GM19468 (cell line): ENCODE data around the gene SNRPD3.

Source experiments
- ATAC-seq: cut with Tn5 transposase; IDR thresholded peaks from one replicate; pipeline ENCODE4 v1.9.1; 2021; ENCODE audit warnings: mild to moderate bottlenecking, moderate library complexity, moderate number of reproducible peaks; ENCODE audit not compliant: unreplicated experiment; ENCODE audit errors: extremely low read depth

SNRPD3 gene

DNA sequence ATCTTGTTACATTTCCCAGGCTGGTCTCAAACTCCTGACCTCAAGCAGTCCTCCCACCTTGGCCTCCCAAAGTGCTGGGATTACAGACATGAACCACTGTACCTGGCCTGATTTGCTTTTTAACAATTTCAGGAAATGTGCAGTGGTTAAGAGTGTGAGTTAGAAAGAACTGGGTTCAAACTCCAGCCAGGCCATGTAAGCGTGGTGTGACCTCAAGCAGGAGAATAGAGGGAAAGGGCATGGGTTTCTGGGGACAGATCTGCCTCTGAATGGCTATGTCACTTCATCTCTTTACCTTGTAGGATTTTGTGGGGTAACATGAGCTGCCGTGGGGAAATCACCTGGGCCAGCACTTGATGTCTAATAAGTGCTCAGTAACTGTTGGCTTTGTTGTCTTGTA lies 9.3 kb downstream of the SNRPD3 start:
- ATAC-seq = no peak

DNA sequence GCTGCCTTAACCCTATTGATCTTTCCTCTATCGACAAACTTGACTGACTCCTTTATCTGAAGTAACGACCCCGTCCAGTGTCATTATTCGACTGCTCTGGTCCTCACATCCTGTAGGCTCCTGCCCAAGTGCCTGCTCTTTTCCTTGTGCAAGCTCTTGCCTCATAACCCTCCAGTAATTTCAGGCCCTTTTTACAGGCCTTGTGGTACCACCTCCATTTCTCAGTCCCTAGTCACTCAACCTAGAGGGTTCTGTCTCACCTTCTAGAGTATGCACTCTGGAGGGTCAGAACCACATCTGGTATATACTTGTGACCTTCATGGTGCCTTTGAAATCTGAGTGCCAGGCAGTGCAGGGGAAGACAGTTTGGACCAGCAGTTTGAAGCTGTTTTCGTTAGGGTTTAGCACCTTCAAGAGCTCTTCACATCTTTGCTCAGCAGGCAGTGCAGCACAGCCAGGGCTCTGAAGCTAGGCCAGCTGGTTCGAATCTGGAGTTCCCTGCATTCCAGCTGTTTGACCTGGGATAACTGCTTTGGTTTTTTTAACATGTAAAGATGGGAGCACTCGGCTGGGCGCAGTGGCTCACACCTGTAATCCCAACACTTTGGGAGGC lies 11.2 kb downstream of the SNRPD3 start:
- ATAC-seq = no peak

DNA sequence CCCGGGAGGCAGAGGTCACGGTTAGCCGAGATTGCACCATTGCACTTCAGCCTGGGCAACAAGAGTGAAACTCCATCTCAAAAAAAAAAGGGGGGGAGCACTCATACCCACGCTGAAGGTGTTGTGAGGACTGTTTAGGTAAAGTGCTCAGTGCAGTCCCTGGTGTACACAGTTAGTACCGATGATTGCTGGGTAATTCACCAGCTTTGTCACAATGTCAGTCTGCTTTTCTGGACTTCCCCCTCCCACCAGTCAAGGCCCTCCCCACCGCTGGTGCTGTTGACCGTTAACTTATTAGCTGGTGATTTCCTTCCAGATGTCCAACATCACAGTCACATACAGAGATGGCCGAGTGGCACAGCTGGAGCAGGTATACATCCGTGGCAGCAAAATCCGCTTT lies 11.9 kb downstream of the SNRPD3 start:
- ATAC-seq = no peak

DNA sequence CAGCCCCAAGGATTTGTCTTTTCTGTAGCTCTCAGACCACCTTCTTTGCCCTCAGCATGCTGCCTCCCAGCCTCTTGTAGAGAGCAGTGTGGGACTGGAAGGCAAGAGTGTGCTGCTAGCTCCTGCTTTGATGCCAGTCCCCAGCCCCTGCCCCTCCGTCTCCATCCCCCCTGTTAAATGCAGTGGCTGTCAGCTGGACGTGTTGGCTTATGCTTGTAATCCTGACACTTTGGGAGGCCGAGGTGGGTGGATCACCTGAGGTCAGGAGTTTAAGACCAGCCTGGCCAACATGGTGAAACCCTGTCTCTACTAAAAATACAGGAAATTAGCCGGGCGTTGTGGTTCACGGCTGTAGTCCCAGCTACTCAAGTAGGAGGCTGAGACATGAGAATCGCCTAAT lies 15.5 kb downstream of the SNRPD3 start:
- no peak for ATAC-seq

DNA sequence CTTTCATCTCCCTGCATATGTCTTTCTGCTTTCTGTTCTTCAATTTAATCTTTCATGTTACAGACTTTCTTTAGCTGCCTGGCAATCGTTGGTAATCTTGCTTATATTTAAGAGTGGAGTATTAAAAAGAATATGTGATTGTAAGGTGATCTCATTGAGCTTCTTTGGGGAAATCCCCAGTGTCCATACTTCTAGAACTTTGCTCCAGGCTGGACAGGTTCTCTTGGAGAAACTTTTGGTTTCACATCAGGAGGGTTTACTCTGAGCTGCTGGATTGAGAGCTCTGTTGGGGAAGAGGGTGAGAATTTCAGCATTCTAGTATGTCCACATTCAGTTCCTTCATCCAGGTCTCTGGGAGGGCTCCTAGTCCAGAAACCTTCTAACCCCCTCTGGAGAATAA lies 21.0 kb downstream of the SNRPD3 start:
- ATAC-seq = no peak

DNA sequence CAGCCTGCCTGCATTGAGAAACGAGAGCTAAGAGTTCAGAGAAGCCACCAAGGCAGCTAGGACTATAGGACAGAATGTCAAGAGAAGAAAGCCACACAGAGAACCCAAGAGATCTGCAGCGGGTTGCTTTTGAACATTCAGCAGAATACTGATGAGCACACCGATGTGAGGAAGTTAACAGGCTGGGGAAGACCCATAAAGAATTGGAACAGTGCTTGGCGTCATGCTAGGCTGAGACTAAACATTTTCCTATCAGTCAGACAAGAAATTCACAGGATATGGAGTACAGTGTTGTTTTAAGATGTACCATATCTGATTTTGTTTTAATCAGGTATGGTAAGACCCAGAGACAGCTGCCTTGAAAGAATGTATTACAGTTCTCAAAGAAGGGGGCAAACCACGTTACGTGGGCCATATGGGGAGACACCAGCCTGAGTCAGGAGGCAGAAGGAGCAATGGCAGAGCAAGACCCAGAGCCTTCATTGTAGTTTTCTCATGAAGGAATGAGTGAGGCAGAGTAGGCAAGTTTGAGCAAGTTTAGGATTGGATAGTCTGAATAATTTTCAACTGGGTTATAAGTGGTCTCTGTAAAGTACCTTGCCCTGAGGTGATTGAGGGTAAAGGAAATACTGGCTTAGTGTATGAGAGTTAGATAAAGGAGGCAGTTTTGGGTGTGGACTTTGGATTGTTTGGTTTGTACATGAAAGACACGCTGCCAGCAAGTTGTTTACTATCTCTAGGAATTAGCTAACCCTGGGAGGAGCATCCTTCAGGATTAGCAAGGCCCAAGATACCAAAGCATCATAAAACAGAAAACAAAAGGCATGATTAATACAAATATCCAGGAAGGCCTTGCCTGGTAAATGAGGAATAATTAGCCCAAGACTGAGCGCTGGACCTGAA lies 22.8 kb downstream of the SNRPD3 start:
- ATAC-seq = no peak

DNA sequence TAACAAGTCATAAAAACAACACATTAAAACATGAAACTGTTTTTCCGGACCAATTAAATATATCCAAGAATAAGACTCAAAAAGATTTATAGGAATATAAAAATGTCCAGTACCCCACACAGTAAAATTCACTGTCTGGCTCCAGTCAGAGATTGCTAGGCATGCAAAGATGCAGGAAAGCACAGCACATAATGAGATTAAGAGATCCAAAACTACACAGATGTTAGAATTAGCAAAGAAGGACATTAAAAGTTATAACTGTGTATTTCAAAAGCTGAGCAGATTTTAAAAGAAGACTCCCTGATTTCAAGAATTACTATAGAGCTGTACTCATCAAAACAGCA lies 23.4 kb downstream of the SNRPD3 start:
- no peak for ATAC-seq

DNA sequence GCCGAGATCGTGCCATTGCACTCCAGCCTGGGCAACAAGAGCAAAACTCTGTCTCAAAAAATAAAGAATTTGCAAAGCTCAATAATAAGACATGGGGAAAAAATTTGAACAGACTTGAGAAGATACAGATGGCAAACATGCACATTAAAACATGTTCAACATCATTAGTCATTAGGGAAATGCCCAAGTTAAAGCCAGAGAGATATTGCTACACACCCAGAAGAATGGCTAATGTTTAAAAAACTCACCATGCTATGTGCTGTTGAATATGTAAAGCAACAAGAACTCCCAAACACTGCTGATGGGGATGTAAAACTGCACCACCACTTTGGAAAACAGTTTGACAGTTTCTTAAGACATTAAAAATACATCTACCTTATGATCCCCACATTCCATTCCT lies 24.5 kb downstream of the SNRPD3 start:
- no peak for ATAC-seq

DNA sequence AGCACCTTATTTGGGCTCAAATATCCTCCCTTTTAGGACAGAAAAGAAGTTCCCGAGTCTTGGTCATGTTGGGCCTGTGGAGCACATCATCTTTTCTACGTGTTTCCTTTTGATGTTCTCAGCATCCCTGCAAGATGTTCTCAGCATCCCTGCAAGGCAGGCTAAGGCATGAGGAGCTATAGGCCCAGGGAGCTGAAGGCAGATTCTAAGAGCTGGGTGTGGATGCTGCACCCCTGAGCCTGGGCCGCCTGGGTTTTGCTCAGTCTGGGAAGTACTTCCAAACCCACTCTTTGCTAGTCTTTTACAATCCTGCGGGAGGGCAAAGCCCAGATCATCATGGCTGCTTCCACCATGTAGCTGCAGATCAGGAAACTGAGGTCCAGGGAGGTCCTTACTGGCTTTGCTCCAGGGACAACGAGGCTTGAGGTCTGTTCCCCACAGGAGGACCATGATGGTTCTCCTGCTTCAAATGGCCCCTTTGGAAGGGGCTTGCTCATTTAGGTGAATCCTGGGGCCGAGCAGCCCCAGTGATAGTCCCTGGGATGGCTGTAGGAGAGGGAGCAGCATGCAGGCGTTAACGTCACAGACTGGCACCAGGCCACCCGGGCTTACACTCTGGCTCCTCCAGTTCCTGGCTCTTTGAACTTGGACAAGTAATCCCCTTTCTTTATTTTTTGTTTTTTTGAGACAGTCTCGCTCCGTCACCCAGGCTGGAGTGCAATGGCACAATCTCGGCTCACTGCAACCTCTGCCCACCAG lies 26.4 kb downstream of the SNRPD3 start:
- ATAC-seq = no peak

DNA sequence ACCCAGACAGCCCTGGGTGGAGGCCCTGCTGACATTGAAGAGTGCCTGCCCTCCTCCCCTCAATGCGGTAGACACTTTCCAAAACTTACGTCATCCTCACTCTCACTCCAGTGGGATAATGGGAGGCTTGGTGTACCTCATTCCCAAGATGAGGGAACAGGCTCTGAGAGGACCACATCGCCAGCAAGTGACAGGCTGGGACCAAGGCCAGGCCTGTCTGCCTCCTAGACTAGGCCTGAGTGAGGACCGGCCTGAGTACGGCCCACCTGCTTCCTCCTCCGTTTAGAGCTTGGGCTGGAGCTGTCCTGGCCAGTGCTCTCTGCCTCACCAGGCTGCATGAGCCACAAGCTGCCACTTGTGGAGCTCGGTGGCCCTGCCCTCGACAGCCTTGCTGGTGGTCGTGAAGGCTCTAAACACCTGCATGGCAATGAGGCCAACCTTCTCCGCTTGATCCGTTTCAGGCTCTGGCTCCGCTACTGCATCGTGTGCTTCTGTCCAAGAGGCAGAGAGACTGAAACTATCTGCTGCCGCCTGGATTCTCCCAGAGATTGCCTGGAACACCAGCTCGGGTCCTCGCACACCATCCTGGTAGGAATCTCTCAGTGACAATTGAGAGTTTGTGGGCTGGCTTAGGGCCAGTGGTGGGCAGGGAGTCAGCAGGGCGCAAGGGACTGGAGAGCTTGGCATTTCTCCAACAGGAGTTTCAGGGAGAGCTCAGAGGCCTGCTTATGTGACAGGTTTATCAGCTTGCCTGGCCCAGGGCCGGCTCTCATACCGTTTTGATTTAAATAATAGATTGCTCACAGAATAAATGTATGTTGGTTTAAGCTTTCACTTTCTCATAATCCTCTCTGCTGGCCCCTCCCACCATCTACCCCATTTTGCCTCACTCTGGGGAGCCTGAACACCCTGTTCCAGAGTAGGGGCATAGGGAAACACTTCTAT lies 27.7 kb downstream of the SNRPD3 start:
- ATAC-seq = no peak

DNA sequence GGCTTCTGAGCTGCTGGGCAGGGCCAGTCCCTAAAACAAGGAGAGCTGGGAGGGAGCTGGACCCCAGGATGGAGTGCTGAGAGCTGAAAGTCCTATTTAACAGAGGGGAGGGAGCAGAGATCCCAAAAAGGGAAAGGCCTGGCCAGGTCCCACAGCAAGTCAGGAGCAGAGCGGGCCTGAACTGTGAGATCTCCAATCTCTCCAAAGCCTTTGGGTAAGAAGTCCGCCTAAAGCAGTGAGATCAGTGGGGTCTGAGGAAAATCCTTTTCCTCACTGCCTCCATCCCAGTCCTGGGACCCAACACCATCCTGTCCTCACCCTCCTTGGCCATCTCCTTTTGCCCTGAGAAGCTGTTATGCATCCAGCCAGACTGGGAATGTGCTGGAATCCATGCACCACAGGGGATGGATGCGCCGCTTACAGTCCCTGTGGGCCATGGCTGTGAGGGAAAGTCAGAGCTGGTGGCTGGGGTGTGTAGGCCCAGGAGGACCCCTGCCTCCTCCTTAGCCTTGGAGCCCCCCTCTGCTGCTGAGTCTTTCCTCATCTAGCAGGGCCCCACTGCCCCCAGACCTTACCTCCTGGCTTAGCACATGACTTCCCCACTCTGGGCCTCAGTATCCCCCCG lies 28.5 kb downstream of the SNRPD3 start:
- no peak for ATAC-seq

DNA sequence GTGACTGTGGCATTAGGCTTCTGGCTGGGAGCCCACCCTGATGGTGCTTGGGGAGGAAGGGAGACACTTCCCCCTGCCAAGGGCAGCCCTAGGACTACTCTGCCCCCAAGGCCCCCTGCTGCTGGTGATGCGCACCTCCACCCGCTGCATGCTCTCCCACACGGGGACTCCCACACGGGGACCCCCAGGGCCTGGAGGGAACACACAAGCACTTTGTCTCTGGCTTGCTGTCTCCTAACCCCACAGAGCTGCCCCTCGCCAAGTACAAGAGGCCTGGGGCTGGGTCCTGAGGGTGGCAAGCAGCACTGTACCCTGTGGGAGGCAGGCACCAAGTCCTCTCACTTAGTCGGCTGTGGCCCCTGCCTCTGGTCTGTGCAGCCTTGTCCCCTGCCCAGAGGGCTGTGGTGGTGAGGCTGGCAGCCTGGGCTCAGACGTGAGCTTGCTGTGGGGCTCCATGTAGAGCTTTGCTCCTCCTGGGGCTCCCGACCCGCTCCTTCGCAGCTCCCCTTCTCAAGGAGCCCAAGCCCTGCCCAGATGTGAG lies 29.1 kb downstream of the SNRPD3 start:
- no peak for ATAC-seq

DNA sequence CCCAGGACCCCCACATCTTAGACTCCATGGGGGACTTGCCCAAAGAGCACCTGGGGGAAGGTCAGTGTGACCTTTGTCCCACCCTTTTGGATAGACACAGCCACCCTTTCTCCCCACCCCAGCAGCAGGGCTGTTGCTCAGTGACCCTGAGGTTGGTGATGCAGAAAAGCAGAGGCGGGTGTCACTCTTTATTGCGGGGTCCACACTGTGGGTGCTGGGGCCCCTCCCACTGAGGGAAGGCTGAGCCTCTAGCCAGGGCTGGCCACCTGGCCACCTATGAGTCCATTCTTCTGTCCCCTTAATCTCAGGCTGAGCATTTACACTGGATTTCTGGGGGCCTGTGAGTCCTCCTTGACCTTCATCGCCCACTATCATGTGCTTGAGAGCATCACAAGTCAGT lies 29.7 kb downstream of the SNRPD3 start:
- no peak for ATAC-seq

DNA sequence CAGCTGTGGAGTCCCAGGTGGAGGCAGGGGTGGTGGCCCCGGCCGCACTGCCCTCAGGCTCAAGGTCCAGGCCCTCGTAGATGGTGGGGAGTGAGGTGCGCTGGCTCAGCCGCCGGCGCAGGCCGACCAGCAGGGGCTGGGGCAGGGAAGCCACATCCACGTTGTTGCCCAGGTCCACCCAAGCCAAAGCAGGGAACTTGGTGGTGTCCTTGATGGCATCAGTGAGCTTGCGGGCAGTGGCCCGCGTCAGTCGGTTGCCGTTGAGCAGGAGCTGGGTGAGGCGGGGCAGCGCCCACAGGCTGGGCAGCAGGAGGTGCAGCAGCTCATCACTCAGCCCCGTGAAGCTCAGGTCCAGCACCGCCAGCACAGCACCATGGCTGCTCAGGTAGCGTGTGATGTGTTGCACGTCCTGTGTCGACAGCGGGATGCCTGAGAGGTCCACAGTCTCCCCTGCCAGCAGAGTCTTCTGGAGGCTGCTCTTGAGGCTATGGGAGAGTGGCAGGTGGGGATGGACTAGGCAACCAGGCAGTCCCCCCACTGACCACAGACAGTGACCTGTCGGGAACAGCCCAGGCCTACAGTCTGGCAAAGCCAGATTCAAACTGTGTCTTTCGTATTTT lies 30.2 kb downstream of the SNRPD3 start:
- no peak for ATAC-seq

DNA sequence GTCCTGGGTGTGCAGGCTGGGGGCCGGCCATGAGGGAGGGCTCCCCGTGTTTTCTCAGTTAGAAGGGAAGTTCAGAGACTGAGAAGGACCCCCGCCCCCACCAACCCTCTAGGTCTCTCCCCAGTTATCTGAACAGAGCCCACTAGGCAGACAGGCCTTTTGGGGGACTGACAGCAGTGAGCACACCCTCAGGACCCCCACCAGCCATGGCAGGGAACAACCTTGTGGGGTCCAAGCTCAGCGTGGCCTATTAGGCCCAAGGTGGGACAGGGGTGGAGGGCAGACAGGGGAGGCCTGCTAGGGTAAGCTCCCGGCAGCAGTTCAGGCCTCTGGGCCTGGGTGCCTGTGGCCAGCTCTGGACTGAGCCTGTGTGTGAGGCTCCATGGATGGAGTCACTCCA lies 31.5 kb downstream of the SNRPD3 start:
- ATAC-seq = no peak

DNA sequence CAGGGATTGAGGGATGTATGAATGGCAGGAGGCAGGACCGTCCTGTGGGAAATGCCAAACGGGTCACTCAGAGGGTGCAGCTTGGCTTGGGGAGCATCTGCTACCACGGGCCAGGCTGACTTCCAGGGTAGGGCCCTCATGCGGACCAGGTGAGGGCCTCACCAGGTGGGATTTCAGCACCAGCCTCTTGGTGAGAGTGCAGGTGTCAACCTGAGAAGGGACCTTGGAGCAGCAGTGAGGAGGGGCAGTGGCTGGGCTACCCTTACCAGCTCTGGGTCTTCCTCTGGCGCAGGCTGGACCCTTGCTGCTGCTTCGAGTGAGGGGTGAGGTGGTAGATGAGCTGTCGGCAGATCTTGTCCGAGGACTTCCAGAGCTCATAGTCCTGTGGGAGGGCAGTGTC lies 32.1 kb downstream of the SNRPD3 start:
- ATAC-seq = no peak

DNA sequence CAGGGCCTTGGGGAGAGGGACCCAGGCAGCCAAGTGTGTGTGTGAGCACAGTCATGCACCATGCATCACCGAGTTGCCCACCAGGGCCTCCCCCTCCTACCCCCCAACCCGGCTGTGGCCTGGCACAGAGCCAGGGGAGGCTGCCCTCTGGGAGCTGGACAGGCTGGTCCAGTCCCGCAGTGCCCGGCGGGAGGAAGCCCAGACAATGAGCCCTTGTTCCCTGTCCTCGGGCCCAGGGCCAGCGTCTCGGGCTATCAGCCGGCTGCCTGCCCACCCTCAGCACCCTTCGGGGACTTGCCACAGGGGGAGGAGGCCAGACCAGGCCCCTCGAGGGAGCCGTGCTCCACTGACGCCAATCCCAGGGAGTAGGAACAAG lies 32.6 kb downstream of the SNRPD3 start:
- ATAC-seq = no peak

DNA sequence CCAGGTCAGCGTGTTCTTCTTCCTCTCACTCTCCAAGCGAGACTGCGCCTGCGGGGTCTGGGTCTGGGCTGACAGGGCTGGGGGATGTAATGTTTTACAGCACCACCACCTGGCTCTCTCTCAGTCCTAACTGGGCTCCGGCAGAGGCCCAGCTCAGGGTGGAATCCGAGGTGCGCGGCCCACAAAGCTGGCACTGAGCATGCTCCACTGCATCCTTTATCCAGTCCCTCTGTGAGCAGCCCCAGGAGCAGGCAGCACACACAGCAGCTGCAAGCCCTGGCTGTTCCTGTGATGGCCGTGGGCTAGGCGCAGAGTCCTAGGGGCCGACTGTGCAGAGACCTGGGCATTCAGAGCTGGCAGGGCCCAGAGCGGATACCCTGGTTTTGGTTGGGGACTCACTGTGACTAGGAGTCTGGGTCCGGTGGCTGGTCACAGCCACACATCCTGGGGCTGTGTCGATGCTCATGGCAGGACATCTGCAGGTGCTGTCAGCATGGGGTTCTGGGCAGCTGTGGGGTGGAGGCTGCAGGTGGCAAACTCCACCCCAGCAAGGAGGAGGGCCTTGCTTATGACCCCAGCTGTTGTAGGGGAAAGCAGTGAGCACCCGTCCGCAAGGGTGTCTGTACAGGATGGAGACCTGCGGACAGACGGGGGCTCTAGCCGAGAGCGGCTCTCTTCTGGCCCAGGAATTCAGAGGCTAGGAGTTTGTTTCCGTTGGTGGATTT lies 33.1 kb downstream of the SNRPD3 start:
- no peak for ATAC-seq
